CD4-positive, CD25-positive, alpha-beta regulatory T cell (primary cell): ENCODE measurements around the gene MAGI2. TPM values are rescaled to one million over a fixed set of nuclear protein-coding genes. Genes with fewer than 3 reads are reported as not detected.
"Not testable (repeated sequence)": the region's sequence is repeated elsewhere in the genome, so short reads cannot be mapped to it uniquely, and the experiment has no call there.

Experiments
- ATAC-seq, 2 donors: fragments of 150-1000 bp; cut with Tn5 transposase; one replicate each; pipeline ENCODE4 v1.10.0; 2021; ENCODE audit warnings: low read depth in 2 of 2, moderate number of reproducible peaks in 2 of 2, moderate library complexity in 1 of 2
- DNase-seq, 3 donors: peaks; one replicate each; pipeline versions ENCODE4 v3.0.0 to v3.0.0-alpha.2; 2012 to 2022; ENCODE audit warnings: mixed read lengths in 1 of 3
- H3K27ac ChIP-seq: one replicate; pipeline ENCODE4 v1.7.0; 2013; ENCODE audit warnings: mild to moderate bottlenecking, low read length; ENCODE audit not compliant: insufficient read depth, poor library complexity, severe bottlenecking
- H3K27me3 ChIP-seq: one replicate; pipeline ENCODE4 v1.7.0; 2013; ENCODE audit warnings: low read length; ENCODE audit not compliant: control insufficient read depth, insufficient read depth
- H3K36me3 ChIP-seq: one replicate; pipeline ENCODE4 v1.7.0; 2013; ENCODE audit warnings: mild to moderate bottlenecking, low read length, moderate library complexity; ENCODE audit not compliant: control insufficient read depth, insufficient read depth
- H3K4me1 ChIP-seq: 2 replicates; pipeline ENCODE4 v1.7.0; 2013; ENCODE audit warnings: mild to moderate bottlenecking, low read length; ENCODE audit not compliant: insufficient read depth, control insufficient read depth, poor library complexity, severe bottlenecking
- H3K4me3 ChIP-seq: one replicate; pipeline ENCODE4 v1.7.0; 2013; ENCODE audit warnings: low read depth, mild to moderate bottlenecking, low read length, moderate library complexity
- H3K9me3 ChIP-seq, 2 experiments: 1 replicate in 1 of 2; 2 replicates in 1 of 2; pipeline ENCODE4 v1.7.0; 2013; ENCODE audit warnings: low read length in 2 of 2, mild to moderate bottlenecking in 1 of 2, moderate library complexity in 1 of 2; ENCODE audit not compliant: control insufficient read depth in 2 of 2
- H3K27ac Mint-ChIP-seq, 3 donors: one replicate each; pipeline ENCODE4 v1.8.0; 2020 to 2022; ENCODE audit warnings: mild to moderate bottlenecking in 3 of 3, mixed read lengths in 3 of 3, moderate library complexity in 2 of 3
- H3K27me3 Mint-ChIP-seq: one replicate; pipeline ENCODE4 v1.8.0; 2022; ENCODE audit warnings: mild to moderate bottlenecking, mixed read lengths
- H3K36me3 Mint-ChIP-seq: one replicate; pipeline ENCODE4 v1.8.0; 2020; ENCODE audit warnings: mixed read lengths
- H3K4me1 Mint-ChIP-seq, 4 donors: one replicate each; pipeline ENCODE4 v1.8.0; 2020 to 2022; ENCODE audit warnings: mixed read lengths in 4 of 4, mild to moderate bottlenecking in 1 of 4
- H3K4me3 Mint-ChIP-seq, 4 donors: one replicate each; pipeline ENCODE4 v1.8.0; 2020 to 2022; ENCODE audit warnings: mild to moderate bottlenecking in 4 of 4, mixed read lengths in 4 of 4, moderate library complexity in 3 of 4
- H3K9me3 Mint-ChIP-seq, 7 donors: one replicate each; pipeline ENCODE4 v1.8.0; 2020 to 2022; ENCODE audit warnings: mixed read lengths in 7 of 7, mild to moderate bottlenecking in 3 of 7, moderate library complexity in 2 of 7
- polyA plus RNA-seq, 4 donors: library from polyadenylated mRNA; unstranded; fragments of 300-500 nt; fragmentation: Illumina TruSeq; gene quantifications; one replicate each; pipeline ENCODE4 v1.2.3, GENCODE V29; 2021
- total RNA-seq: library from RNA; stranded (reverse); gene quantifications from one replicate; pipeline ENCODE4 v1.2.3, GENCODE V29; 2022

The MAGI2 gene
- total and polyA plus RNA-seq, 5 donors from 2014 or later, result not detected

- Mint-ChIP-seq H3K9me3 (peaks cover 0 to 3% (median 0%) of the 10 kb centered on the region in 7 donors), H3K4me1 (no peaks in the 10 kb centered on the region), H3K27me3 (no peaks in the 10 kb centered on the region), H3K36me3 (no peaks in the 10 kb centered on the region), H3K27ac (no peak overlapping the region), H3K4me3 (no peak overlapping the region)
- H3K4me3 ChIP-seq, result no peak overlapping the region
- H3K9me3 ChIP-seq, result no peaks in the 10 kb centered on the region
- DNase-seq (no peak), ATAC-seq (no peak)
- no peaks in the 10 kb centered on the region for H3K4me1 ChIP-seq
- no peaks in the 10 kb centered on the region for H3K36me3 ChIP-seq
- no peaks in the 10 kb centered on the region for H3K27me3 ChIP-seq
- no peak overlapping the region for H3K27ac ChIP-seq
These were observed 867.5 kb downstream of the MAGI2 start for GRCh38 chr7:78585980-78586379.

GRCh38 chr7:78578686-78579085 is 874.8 kb downstream of the MAGI2 start:
- H3K4me3 Mint-ChIP-seq, result no peak overlapping the region
- no peaks in the 10 kb centered on the region for H3K36me3 ChIP-seq
- ATAC-seq (no peak), DNase-seq (no peak)
- no peak overlapping the region for H3K4me3 ChIP-seq
- no peaks in the 10 kb centered on the region for H3K36me3 Mint-ChIP-seq
- H3K4me1 Mint-ChIP-seq, result no peaks in the 10 kb centered on the region
- H3K27ac ChIP-seq, result no peak overlapping the region
- no peak overlapping the region for H3K27ac Mint-ChIP-seq
- H3K9me3 ChIP-seq, result no peaks in the 10 kb centered on the region
- H3K9me3 Mint-ChIP-seq, result peaks cover 0 to 3% (median 0%) of the 10 kb centered on the region in 7 donors
- no peaks in the 10 kb centered on the region for H3K4me1 ChIP-seq
- no peaks in the 10 kb centered on the region for H3K27me3 Mint-ChIP-seq
- no peaks in the 10 kb centered on the region for H3K27me3 ChIP-seq

DNA sequence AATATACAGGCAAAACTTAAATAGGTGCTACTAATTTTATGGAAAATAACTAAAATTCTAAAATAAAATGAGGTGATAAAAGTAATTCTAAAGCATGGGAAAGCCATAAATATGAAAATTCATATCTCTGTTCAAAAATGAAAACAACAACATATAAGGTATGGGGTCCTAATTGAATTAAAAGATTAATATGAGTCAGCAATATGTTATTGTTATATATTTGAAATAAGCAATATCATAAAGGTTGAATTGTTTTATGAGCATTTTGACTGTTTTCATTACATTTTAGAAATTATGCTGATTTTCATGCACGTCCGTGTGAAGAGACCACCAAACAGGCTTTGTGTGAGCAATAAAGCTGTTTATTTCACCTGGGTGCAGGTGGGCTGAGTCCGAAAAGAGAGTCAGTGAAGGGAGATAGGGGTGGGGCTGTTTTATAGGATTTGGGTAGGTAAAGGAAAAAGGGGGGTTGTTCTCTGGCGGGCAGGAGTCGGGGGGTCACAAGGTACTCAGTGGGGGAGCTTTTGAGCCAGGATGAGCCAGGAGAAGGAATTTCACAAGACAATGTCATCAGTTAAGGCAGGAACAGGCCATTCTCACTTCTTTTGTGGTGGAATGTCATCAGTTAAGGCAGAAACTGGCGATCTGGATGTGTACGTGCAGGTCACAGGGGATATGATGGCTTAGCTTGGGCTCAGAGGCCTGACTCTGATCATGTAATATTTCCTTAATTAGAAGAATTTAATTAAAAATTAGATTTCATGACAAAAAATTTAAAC is 876.1 kb downstream of the MAGI2 start:
- H3K4me3 ChIP-seq, H3K27me3 Mint-ChIP-seq, H3K27me3 ChIP-seq, H3K4me3 Mint-ChIP-seq, H3K27ac Mint-ChIP-seq, H3K9me3 Mint-ChIP-seq, H3K4me1 ChIP-seq, DNase-seq, H3K9me3 ChIP-seq, ATAC-seq, H3K36me3 ChIP-seq, H3K36me3 Mint-ChIP-seq, H3K27ac ChIP-seq, H3K4me1 Mint-ChIP-seq: not testable (repeated sequence)

- H3K36me3 ChIP-seq, result no peaks in the 10 kb centered on the region
- no peaks in the 10 kb centered on the region for H3K36me3 Mint-ChIP-seq
- H3K27me3 ChIP-seq, result no peaks in the 10 kb centered on the region
- no peak overlapping the region for H3K4me3 Mint-ChIP-seq
- no peaks in the 10 kb centered on the region for H3K4me1 ChIP-seq
- no peak for DNase-seq
- no peak for ATAC-seq
- no peak overlapping the region for H3K27ac Mint-ChIP-seq
- H3K27ac ChIP-seq, result no peak overlapping the region
- H3K9me3 ChIP-seq, result no peaks in the 10 kb centered on the region
- H3K27me3 Mint-ChIP-seq, result peaks cover 2% of the 10 kb centered on the region
- H3K4me3 ChIP-seq, result no peak overlapping the region
- H3K4me1 Mint-ChIP-seq, result no peaks in the 10 kb centered on the region
- H3K9me3 Mint-ChIP-seq, result peaks cover 0 to 3% (median 0%) of the 10 kb centered on the region in 7 donors
These were observed 877.2 kb downstream of the MAGI2 start for GRCh38 chr7:78576236-78576635.

GRCh38 chr7:78571292-78571691 is 882.2 kb downstream of the MAGI2 start:
- Histone ChIP-seq H3K36me3 (no peaks in the 10 kb centered on the region), H3K9me3 (no peaks in the 10 kb centered on the region), H3K4me1 (no peaks in the 10 kb centered on the region), H3K27ac (no peak overlapping the region), H3K4me3 (no peak overlapping the region), H3K27me3 (no peaks in the 10 kb centered on the region)
- Mint-ChIP-seq H3K9me3 (no peaks in the 10 kb centered on the region), H3K27ac (no peak overlapping the region), H3K4me3 (no peak overlapping the region), H3K27me3 (peaks cover 5% of the 10 kb centered on the region), H3K36me3 (no peaks in the 10 kb centered on the region), H3K4me1 (no peaks in the 10 kb centered on the region)
- ATAC-seq, result no peak
- no peak for DNase-seq

DNA sequence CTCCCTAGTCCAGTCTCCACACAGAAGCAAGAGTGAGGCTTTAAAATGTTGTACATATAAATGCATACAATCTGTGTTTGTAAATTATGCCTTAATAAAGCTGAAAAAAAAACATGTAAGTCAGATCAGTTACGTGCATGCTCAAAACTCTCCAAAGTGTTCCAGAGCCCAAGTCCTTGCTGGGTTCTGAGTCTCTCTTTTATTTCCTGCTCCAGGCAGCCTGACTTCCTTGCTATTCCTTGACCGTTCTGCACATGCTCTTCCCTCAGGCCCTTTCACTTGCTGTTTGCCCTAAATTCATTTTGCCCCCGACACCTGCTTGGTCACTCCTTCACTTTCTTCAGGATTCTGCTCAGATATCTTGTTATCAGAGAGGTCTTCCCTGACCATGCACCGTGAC is 884.8 kb downstream of the MAGI2 start:
- Mint-ChIP-seq H3K4me3 (no peak overlapping the region), H3K36me3 (no peaks in the 10 kb centered on the region), H3K27me3 (peaks cover 5% of the 10 kb centered on the region), H3K4me1 (no peaks in the 10 kb centered on the region), H3K27ac (no peak overlapping the region), H3K9me3 (peaks cover 0 to 1% (median 0%) of the 10 kb centered on the region in 7 donors)
- H3K4me1 ChIP-seq, result no peaks in the 10 kb centered on the region
- no peak overlapping the region for H3K4me3 ChIP-seq
- no peak for ATAC-seq
- no peaks in the 10 kb centered on the region for H3K27me3 ChIP-seq
- H3K9me3 ChIP-seq, result no peaks in the 10 kb centered on the region
- no peaks in the 10 kb centered on the region for H3K36me3 ChIP-seq
- H3K27ac ChIP-seq, result no peak overlapping the region
- no peak for DNase-seq

GRCh38 chr7:78567836-78568235 is 885.6 kb downstream of the MAGI2 start:
- Mint-ChIP-seq H3K27ac (no peak overlapping the region), H3K27me3 (peaks cover 5% of the 10 kb centered on the region), H3K9me3 (peaks cover 0 to 1% (median 0%) of the 10 kb centered on the region in 7 donors), H3K4me1 (no peaks in the 10 kb centered on the region), H3K36me3 (no peaks in the 10 kb centered on the region), H3K4me3 (no peak overlapping the region)
- H3K4me1 ChIP-seq, result no peaks in the 10 kb centered on the region
- H3K27ac ChIP-seq, result no peak overlapping the region
- no peak overlapping the region for H3K4me3 ChIP-seq
- no peaks in the 10 kb centered on the region for H3K27me3 ChIP-seq
- DNase-seq (no peak), ATAC-seq (no peak)
- H3K9me3 ChIP-seq, result no peaks in the 10 kb centered on the region
- H3K36me3 ChIP-seq, result no peaks in the 10 kb centered on the region

DNA sequence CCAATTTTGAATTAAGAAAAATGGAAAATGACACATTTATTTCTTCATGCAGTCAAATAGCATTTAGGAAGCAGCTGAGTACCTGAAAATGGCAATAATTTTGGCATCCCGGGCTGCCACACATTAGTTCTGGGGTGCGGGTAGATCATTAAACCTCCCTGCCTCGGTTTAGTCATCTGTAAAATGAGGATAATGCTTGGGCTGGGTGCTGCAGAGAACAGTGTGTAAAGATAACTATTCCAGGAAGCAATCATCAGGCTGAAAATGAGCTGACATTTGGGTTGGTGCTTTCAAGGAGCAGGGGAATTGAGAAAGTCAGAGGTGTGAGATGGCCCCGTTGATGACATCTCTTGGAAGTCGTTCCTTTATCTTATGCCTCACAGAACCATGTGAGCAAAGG is 887.7 kb downstream of the MAGI2 start:
- no peak overlapping the region for H3K27ac ChIP-seq
- H3K36me3 Mint-ChIP-seq, result no peaks in the 10 kb centered on the region
- H3K27me3 ChIP-seq, result no peaks in the 10 kb centered on the region
- no peaks in the 10 kb centered on the region for H3K27me3 Mint-ChIP-seq
- H3K27ac Mint-ChIP-seq, result no peak overlapping the region
- H3K36me3 ChIP-seq, result no peaks in the 10 kb centered on the region
- no peak for ATAC-seq
- H3K4me1 Mint-ChIP-seq, result no peaks in the 10 kb centered on the region
- no peak overlapping the region for H3K4me3 ChIP-seq
- peaks cover 0 to 4% (median 0%) of the 10 kb centered on the region in 7 donors for H3K9me3 Mint-ChIP-seq
- no peak for DNase-seq
- H3K4me3 Mint-ChIP-seq, result no peak overlapping the region
- no peaks in the 10 kb centered on the region for H3K9me3 ChIP-seq
- no peaks in the 10 kb centered on the region for H3K4me1 ChIP-seq
